Mesendoderm (in vitro differentiated cells): Measurements from ENCODE around the gene TSPAN13.

ENCODE experiments used
- DNase-seq: peaks from one replicate; pipeline ENCODE4 v3.0.0; 2013
- H2AK5ac ChIP-seq: 2 replicates; pipeline ENCODE4 v1.6.1; 2013; ENCODE audit warnings: low read length, inconsistent platforms
- H2BK120ac ChIP-seq: 2 replicates; pipeline ENCODE4 v1.6.1; 2013; ENCODE audit warnings: low read depth, mild to moderate bottlenecking, low read length, moderate library complexity, mixed read lengths
- H2BK15ac ChIP-seq: replicated peaks from 2 replicates; pipeline ENCODE4 v1.6.1; 2013; ENCODE audit warnings: low read depth, mild to moderate bottlenecking, moderate library complexity
- H2BK5ac ChIP-seq: 2 replicates; pipeline ENCODE4 v1.6.1; 2013; ENCODE audit warnings: low read length, inconsistent platforms
- H3K18ac ChIP-seq: 2 replicates; pipeline ENCODE4 v1.6.1; 2013; ENCODE audit warnings: mild to moderate bottlenecking, low read length, mixed read lengths
- H3K23ac ChIP-seq: one replicate; pipeline ENCODE4 v1.6.1; 2013; ENCODE audit warnings: low read length
- H3K27ac ChIP-seq: 2 replicates; pipeline ENCODE4 v1.5.1; 2013; ENCODE audit warnings: low read depth, mild to moderate bottlenecking, inconsistent platforms, low read length, moderate library complexity
- H3K27me3 ChIP-seq: 2 replicates; pipeline ENCODE4 v1.6.1; 2013; ENCODE audit warnings: low read length, control low read depth, mild to moderate bottlenecking, inconsistent platforms; ENCODE audit not compliant: insufficient read depth, poor library complexity
- H3K36me3 ChIP-seq: 2 replicates; pipeline ENCODE4 v1.6.1; 2013; ENCODE audit warnings: low read length, inconsistent platforms; ENCODE audit not compliant: control insufficient read depth, insufficient read depth
- H3K4ac ChIP-seq: one replicate; pipeline ENCODE4 v1.6.1; 2013; ENCODE audit warnings: low read depth, mild to moderate bottlenecking, low read length, moderate library complexity
- H3K4me1 ChIP-seq: 2 replicates; pipeline ENCODE4 v1.6.1; 2013; ENCODE audit warnings: low read depth, low read length, inconsistent platforms; ENCODE audit not compliant: control insufficient read depth
- H3K4me2 ChIP-seq: 2 replicates; pipeline ENCODE4 v1.6.1; 2013; ENCODE audit warnings: low read length
- H3K4me3 ChIP-seq: 2 replicates; pipeline ENCODE4 v1.5.1; 2013; ENCODE audit warnings: mild to moderate bottlenecking, low read length
- H3K56ac ChIP-seq: one replicate; pipeline ENCODE4 v1.6.1; 2013; ENCODE audit warnings: low read length
- H3K79me1 ChIP-seq: 2 replicates; pipeline ENCODE4 v1.6.1; 2013; ENCODE audit warnings: low read length, inconsistent platforms
- H3K79me2 ChIP-seq: 2 replicates; pipeline ENCODE4 v1.6.1; 2013; ENCODE audit warnings: mild to moderate bottlenecking, low read length; ENCODE audit not compliant: control insufficient read depth, insufficient read depth
- H3K9ac ChIP-seq: 2 replicates; pipeline ENCODE4 v1.6.1; 2013; ENCODE audit warnings: low read length, inconsistent platforms
- H4K5ac ChIP-seq: one replicate; pipeline ENCODE4 v1.6.1; 2013; ENCODE audit warnings: low read length
- H4K8ac ChIP-seq: one replicate; pipeline ENCODE4 v1.6.1; 2013; ENCODE audit warnings: low read depth, mild to moderate bottlenecking, control low read depth, low read length, moderate library complexity
- WGBS: extraction: QIAGEN DNeasy Blood & Tissue Kit; methylation state at CpG from one replicate; pipeline ENCODE4 v1.1.7; 2013; ENCODE audit warnings: low lambda C conversion rate, missing lambda C conversion rate; ENCODE audit not compliant: insufficient coverage; ENCODE audit errors: extremely low coverage; 5-methylcytosine and 5-hydroxymethylcytosine counted together

The TSPAN13 gene

GRCh38 chr7:16726189-16726588 lies 27.4 kb upstream of the TSPAN13 start:
- Histone ChIP-seq H3K79me1 (no peaks in the 10 kb centered on the region), H3K9ac (no peak overlapping the region), H3K4ac (no peak overlapping the region), H3K36me3 (no peaks in the 10 kb centered on the region), H2BK15ac (no peak overlapping the region), H4K8ac (no peak overlapping the region), H3K4me1 (no peaks in the 10 kb centered on the region), H2BK120ac (no peak overlapping the region), H2AK5ac (no peak overlapping the region), H3K56ac (no peak overlapping the region), H2BK5ac (no peak overlapping the region), H3K4me3 (no peak overlapping the region), H3K79me2 (no peaks in the 10 kb centered on the region), H3K23ac (no peak overlapping the region), H3K27me3 (no peaks in the 10 kb centered on the region), H4K5ac (no peak overlapping the region), H3K27ac (no peak overlapping the region), H3K4me2 (no peak overlapping the region), H3K18ac (no peak overlapping the region)
- WGBS, result no CpG with 5 or more reads among the region's 2 CpGs
- DNase-seq, result no peak

- H3K56ac ChIP-seq, result no peak overlapping the region
- H4K5ac ChIP-seq, result no peak overlapping the region
- H2BK120ac ChIP-seq, result no peak overlapping the region
- H3K9ac ChIP-seq, result no peak overlapping the region
- no peak overlapping the region for H2AK5ac ChIP-seq
- H4K8ac ChIP-seq, result no peak overlapping the region
- no peak overlapping the region for H3K4me2 ChIP-seq
- H3K18ac ChIP-seq, result no peak overlapping the region
- no peak overlapping the region for H3K4me3 ChIP-seq
- H2BK15ac ChIP-seq, result no peak overlapping the region
- WGBS, result no CpG with 5 or more reads among the region's 4 CpGs
- no peak overlapping the region for H3K27ac ChIP-seq
- H3K4me1 ChIP-seq, result no peaks in the 10 kb centered on the region
- H3K4ac ChIP-seq, result no peak overlapping the region
- no peak overlapping the region for H2BK5ac ChIP-seq
- H3K79me2 ChIP-seq, result no peaks in the 10 kb centered on the region
- H3K36me3 ChIP-seq, result no peaks in the 10 kb centered on the region
- no peaks in the 10 kb centered on the region for H3K27me3 ChIP-seq
- no peak for DNase-seq
- no peak overlapping the region for H3K23ac ChIP-seq
- H3K79me1 ChIP-seq, result no peaks in the 10 kb centered on the region
These were observed 25.8 kb upstream of the TSPAN13 start for GRCh38 chr7:16727736-16728135.

- Histone ChIP-seq H3K36me3 (no peaks in the 10 kb centered on the region), H3K56ac (no peak overlapping the region)
These were observed 24.7 kb upstream of the TSPAN13 start for GRCh38 chr7:16728811-16729210.

GRCh38 chr7:16729541-16729940 lies 24.0 kb upstream of the TSPAN13 start:
- no peak overlapping the region for H3K4ac ChIP-seq
- no peak overlapping the region for H2AK5ac ChIP-seq
- no peak overlapping the region for H3K4me2 ChIP-seq
- no peaks in the 10 kb centered on the region for H3K79me1 ChIP-seq
- no peak overlapping the region for H3K4me3 ChIP-seq
- no peak overlapping the region for H4K5ac ChIP-seq
- no peak for DNase-seq
- no peaks in the 10 kb centered on the region for H3K79me2 ChIP-seq
- WGBS, result no CpG with 5 or more reads among the region's 2 CpGs
- H2BK15ac ChIP-seq, result no peak overlapping the region
- no peak overlapping the region for H3K9ac ChIP-seq
- H3K27ac ChIP-seq, result no peak overlapping the region
- H3K36me3 ChIP-seq, result no peaks in the 10 kb centered on the region
- no peak overlapping the region for H4K8ac ChIP-seq
- no peak overlapping the region for H3K18ac ChIP-seq
- H2BK5ac ChIP-seq, result no peak overlapping the region
- H3K56ac ChIP-seq, result no peak overlapping the region
- H3K23ac ChIP-seq, result no peak overlapping the region
- H2BK120ac ChIP-seq, result no peak overlapping the region
- no peaks in the 10 kb centered on the region for H3K4me1 ChIP-seq
- no peaks in the 10 kb centered on the region for H3K27me3 ChIP-seq

More at GRCh38 chr7:16728811-16729210, 24.7 kb upstream of the TSPAN13 start:
- H3K27ac ChIP-seq, result no peak overlapping the region
- no peak overlapping the region for H2BK5ac ChIP-seq
- DNase-seq, result no peak
- H3K27me3 ChIP-seq, result no peaks in the 10 kb centered on the region
- no peak overlapping the region for H3K9ac ChIP-seq
- no peaks in the 10 kb centered on the region for H3K4me1 ChIP-seq
- H4K5ac ChIP-seq, result no peak overlapping the region
- H4K8ac ChIP-seq, result no peak overlapping the region
- H3K4ac ChIP-seq, result no peak overlapping the region
- no peak overlapping the region for H2BK120ac ChIP-seq
- no peak overlapping the region for H3K4me2 ChIP-seq
- no peak overlapping the region for H2BK15ac ChIP-seq
- no peaks in the 10 kb centered on the region for H3K79me2 ChIP-seq
- no peak overlapping the region for H3K4me3 ChIP-seq
- no peak overlapping the region for H2AK5ac ChIP-seq
- no CpG with 5 or more reads among the region's 10 CpGs for WGBS
- H3K79me1 ChIP-seq, result no peaks in the 10 kb centered on the region
- H3K23ac ChIP-seq, result no peak overlapping the region
- H3K18ac ChIP-seq, result no peak overlapping the region

GRCh38 chr7:16730937-16731336 lies 22.6 kb upstream of the TSPAN13 start:
- Histone ChIP-seq H3K56ac (no peak overlapping the region), H3K4ac (no peak overlapping the region), H4K5ac (no peak overlapping the region), H3K79me1 (no peaks in the 10 kb centered on the region), H3K4me2 (no peak overlapping the region), H3K4me1 (no peaks in the 10 kb centered on the region), H3K23ac (no peak overlapping the region), H3K9ac (no peak overlapping the region), H3K79me2 (no peaks in the 10 kb centered on the region), H3K36me3 (no peaks in the 10 kb centered on the region), H3K27ac (no peak overlapping the region), H3K4me3 (no peak overlapping the region), H3K18ac (no peak overlapping the region), H2AK5ac (no peak overlapping the region), H2BK120ac (no peak overlapping the region), H3K27me3 (no peaks in the 10 kb centered on the region), H2BK15ac (no peak overlapping the region), H2BK5ac (no peak overlapping the region), H4K8ac (no peak overlapping the region)
- no CpG with 5 or more reads among the region's 3 CpGs for WGBS
- no peak for DNase-seq

GRCh38 chr7:16732828-16733227 lies 20.7 kb upstream of the TSPAN13 start:
- Histone ChIP-seq H3K23ac (no peak overlapping the region), H3K4me2 (no peak overlapping the region), H4K5ac (no peak overlapping the region), H3K4me1 (no peaks in the 10 kb centered on the region), H3K79me1 (no peaks in the 10 kb centered on the region), H3K79me2 (no peaks in the 10 kb centered on the region), H3K36me3 (no peaks in the 10 kb centered on the region), H2BK120ac (no peak overlapping the region), H3K27me3 (no peaks in the 10 kb centered on the region), H4K8ac (no peak overlapping the region), H3K9ac (no peak overlapping the region), H2BK15ac (no peak overlapping the region), H2BK5ac (no peak overlapping the region), H3K4me3 (no peak overlapping the region), H3K27ac (no peak overlapping the region), H2AK5ac (no peak overlapping the region), H3K56ac (no peak overlapping the region), H3K18ac (no peak overlapping the region), H3K4ac (no peak overlapping the region)
- no CpG with 5 or more reads among the region's 4 CpGs for WGBS
- DNase-seq, result no peak
